ENCODE measurements around the gene PLEKHG4. TPM values are rescaled to one million over a fixed set of nuclear protein-coding genes. Genes with fewer than 3 reads are reported as not detected.

Gene PLEKHG4
- total RNA-seq, 2 experiments from 2014 or later: 13.1 to 14.0 TPM

DNA sequence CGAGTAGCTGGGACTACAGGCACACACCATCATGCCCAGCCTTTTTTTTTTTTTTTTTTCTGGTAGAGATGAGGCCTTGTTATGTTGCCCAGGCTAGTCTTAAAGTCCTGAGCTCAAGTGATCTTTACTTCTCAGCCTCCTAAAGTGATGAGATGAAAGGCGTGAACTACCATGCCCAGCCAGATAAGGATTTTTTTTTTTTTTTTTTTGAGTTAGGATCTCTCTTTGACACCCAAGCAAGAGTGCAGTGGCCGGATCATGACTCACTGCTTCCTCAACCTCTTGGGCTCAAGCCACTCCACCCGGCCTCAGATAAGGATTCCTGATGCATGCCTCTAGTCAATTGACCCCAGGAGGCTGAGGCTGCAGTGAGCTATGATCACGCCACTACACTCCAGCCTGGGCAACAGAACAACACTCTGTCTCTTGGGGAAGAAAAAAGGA is 11.2 kb upstream of the PLEKHG4 start:
- POLR2A ChIA-PET: no interaction called here

DNA sequence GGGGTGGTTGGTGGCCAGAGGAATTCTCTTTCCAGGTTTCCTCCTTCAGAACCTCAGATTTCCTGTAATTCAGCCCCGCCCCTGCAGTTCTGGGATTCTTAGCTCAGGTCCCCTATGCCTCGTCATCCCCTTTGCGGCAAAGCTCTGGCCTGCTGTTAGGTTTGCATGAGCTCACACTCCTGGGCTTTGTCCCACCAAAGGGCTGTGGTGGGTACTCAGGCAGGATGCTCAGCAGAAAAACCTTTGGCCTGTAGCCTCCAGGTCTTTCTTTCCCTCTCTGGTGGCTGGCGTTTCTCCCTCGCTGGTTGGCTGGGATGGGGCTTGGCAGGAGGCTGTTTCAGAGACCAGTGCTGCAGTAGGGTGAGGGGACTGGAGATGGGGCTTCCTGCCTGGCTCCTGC is 9.6 kb upstream of the PLEKHG4 start:
- ATAC-seq (ENCODE audit: poor library complexity) (no peak), DNase-seq (no peak)
- Mint-ChIP-seq H3K36me3 (ENCODE audit: low read depth) (no peaks in the 10 kb centered on the region), H3K4me3 (no peak overlapping the region), H3K27me3 (no peaks in the 10 kb centered on the region), H3K9me3 (no peaks in the 10 kb centered on the region), H3K4me1 (ENCODE audit: low read depth) (no peaks in the 10 kb centered on the region), H3K27ac (no peak overlapping the region)
- Histone ChIP-seq H3K36me3 (ENCODE audit: insufficient read depth, low read length) (no peaks in the 10 kb centered on the region), H3K4me1 (ENCODE audit: insufficient read depth, low read length) (no peaks in the 10 kb centered on the region), H3K27me3 (ENCODE audit: control insufficient read depth in 1 of 2, insufficient read depth in 2 of 2, low read length in 2 of 2) (no peaks in the 10 kb centered on the region), H3K9me3 (ENCODE audit: control insufficient read depth in 1 of 2, insufficient read depth in 1 of 2, low read length in 2 of 2) (no peaks in the 10 kb centered on the region), H3K4me3 (ENCODE audit: low read length) (no peak overlapping the region), H3K27ac (ENCODE audit: low read depth in 1 of 2, low read length in 2 of 2) (no peak overlapping the region)
- CTCF ChIA-PET: no interaction called here
- POLR2A ChIA-PET: no interaction called here
- TF ChIP-seq, protein P1, sequence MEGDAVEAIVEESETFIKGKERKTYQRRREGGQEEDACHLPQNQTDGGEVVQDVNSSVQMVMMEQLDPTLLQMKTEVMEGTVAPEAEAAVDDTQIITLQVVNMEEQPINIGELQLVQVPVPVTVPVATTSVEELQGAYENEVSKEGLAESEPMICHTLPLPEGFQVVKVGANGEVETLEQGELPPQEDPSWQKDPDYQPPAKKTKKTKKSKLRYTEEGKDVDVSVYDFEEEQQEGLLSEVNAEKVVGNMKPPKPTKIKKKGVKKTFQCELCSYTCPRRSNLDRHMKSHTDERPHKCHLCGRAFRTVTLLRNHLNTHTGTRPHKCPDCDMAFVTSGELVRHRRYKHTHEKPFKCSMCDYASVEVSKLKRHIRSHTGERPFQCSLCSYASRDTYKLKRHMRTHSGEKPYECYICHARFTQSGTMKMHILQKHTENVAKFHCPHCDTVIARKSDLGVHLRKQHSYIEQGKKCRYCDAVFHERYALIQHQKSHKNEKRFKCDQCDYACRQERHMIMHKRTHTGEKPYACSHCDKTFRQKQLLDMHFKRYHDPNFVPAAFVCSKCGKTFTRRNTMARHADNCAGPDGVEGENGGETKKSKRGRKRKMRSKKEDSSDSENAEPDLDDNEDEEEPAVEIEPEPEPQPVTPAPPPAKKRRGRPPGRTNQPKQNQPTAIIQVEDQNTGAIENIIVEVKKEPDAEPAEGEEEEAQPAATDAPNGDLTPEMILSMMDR (IDR thresholded peaks at IDR 0.05): no peak
- intact Hi-C loops (cut with DNase I, micrococcal nuclease): loop anchor here in 1 of 2 experiments (10.0 kb wide), 2 partner anchors 125 to 195 kb away; partner anchors contain the start of gene TPPP3

More for the DNA sequence above, 11.2 kb upstream of the PLEKHG4 start:
- H3K9me3 ChIP-seq (ENCODE audit: control insufficient read depth in 1 of 2, insufficient read depth in 1 of 2, low read length in 2 of 2): no peaks in the 10 kb centered on the region
- Mint-ChIP-seq H3K27me3 (no peaks in the 10 kb centered on the region), H3K27ac (no peak overlapping the region), H3K9me3 (no peaks in the 10 kb centered on the region), H3K4me3 (no peak overlapping the region), H3K36me3 (ENCODE audit: low read depth) (no peaks in the 10 kb centered on the region), H3K4me1 (ENCODE audit: low read depth) (no peaks in the 10 kb centered on the region)
- no peak overlapping the region for H3K4me3 ChIP-seq (ENCODE audit: low read length)
- no peaks in the 10 kb centered on the region for H3K4me1 ChIP-seq (ENCODE audit: insufficient read depth, low read length)
- H3K27me3 ChIP-seq (ENCODE audit: control insufficient read depth in 1 of 2, insufficient read depth in 2 of 2, low read length in 2 of 2): peaks cover 0 to 1% of the 10 kb centered on the region in 2 experiments
- no peaks in the 10 kb centered on the region for H3K36me3 ChIP-seq (ENCODE audit: insufficient read depth, low read length)
- CTCF ChIA-PET: no interaction called here
- intact Hi-C loops (cut with DNase I, micrococcal nuclease): loop anchor here in 1 of 2 experiments (10.0 kb wide), 2 partner anchors 127 to 197 kb away; partner anchors contain the start of gene TPPP3
- DNase-seq: no peak
- no peak for ATAC-seq (ENCODE audit: poor library complexity)
- TF ChIP-seq, protein P1 (IDR thresholded peaks at IDR 0.05): no peak
- no peak overlapping the region for H3K27ac ChIP-seq (ENCODE audit: low read depth in 1 of 2, low read length in 2 of 2)

DNA sequence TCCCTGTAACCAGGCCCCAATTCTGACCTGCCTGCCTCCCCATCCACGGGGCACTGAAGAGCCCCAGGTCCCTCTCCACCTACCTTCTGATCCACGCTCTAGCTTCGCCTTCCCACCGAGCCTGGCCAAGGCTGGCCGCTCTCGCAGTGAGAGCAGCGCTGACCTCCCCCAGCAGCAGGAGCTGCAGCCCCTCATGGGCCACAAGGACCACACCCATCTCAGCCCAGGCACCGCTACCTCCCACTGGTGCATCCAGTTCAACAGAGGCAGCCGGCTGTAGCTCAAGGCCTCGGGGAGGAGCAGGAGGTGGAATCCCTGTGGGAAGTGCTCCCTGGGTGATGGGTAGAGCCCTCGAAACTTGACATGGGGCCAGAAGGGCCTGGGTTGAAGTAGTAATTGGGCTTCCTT is 8.4 kb upstream of the PLEKHG4 start:
- H3K9me3 ChIP-seq (ENCODE audit: control insufficient read depth in 1 of 2, insufficient read depth in 1 of 2, low read length in 2 of 2): no peaks in the 10 kb centered on the region
- DNase-seq (no peak), ATAC-seq (ENCODE audit: poor library complexity) (no peak)
- TF ChIP-seq, protein P1 (IDR thresholded peaks at IDR 0.05): no peak
- POLR2A ChIA-PET: no interaction called here
- no peaks in the 10 kb centered on the region for H3K27me3 ChIP-seq (ENCODE audit: control insufficient read depth in 1 of 2, insufficient read depth in 2 of 2, low read length in 2 of 2)
- H3K27me3 Mint-ChIP-seq: no peaks in the 10 kb centered on the region
- H3K4me3 ChIP-seq (ENCODE audit: low read length): no peak overlapping the region
- intact Hi-C loops (cut with DNase I, micrococcal nuclease): no loop called here
- H3K4me3 Mint-ChIP-seq: no peak overlapping the region
- no peaks in the 10 kb centered on the region for H3K36me3 ChIP-seq (ENCODE audit: insufficient read depth, low read length)
- H3K36me3 Mint-ChIP-seq (ENCODE audit: low read depth): peaks cover 2% of the 10 kb centered on the region
- H3K4me1 Mint-ChIP-seq (ENCODE audit: low read depth): no peaks in the 10 kb centered on the region
- no peak overlapping the region for H3K27ac ChIP-seq (ENCODE audit: low read depth in 1 of 2, low read length in 2 of 2)
- H3K27ac Mint-ChIP-seq: no peak overlapping the region
- CTCF ChIA-PET: no interaction called here
- no peaks in the 10 kb centered on the region for H3K9me3 Mint-ChIP-seq
- no peaks in the 10 kb centered on the region for H3K4me1 ChIP-seq (ENCODE audit: insufficient read depth, low read length)
